ENCODE results near the gene MYO6.

MYO6 gene

DNA sequence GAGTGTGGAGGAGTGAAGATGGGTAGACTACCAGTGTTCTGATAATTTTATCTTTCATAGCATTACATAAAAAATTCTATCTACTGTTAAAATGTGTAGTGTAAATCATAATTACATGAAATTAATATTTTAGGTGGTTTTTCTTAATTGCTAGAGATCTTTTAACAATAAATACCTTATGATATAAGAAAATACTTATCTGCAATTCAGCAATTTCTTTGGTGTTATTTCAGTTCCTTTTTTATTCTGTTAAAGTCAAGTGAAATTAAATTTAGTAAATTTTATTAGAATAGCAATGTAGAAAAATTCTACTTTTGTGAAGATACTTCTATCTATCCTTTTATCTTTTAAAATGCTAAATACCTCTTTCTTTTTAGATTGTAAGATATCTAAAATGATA, 219.1 kb downstream of the MYO6 start:
- DNase-seq, result no peak

Measured in NCI-H1092 (cell line).